Measurements from ENCODE around the gene FADS1.

- TF ChIP-seq POLR2A (IDR thresholded peaks at IDR 0.05), result no peak
- no peak for TF ChIP-seq CTCF (IDR thresholded peaks at IDR 0.05)
- TF ChIP-seq POLR2AphosphoS5 (IDR thresholded peaks at IDR 0.05), result no peak
These were observed 23.5 kb downstream of the FADS1 start for GRCh38 chr11:61793083-61793828.
